ENCODE measurements around the gene ZNF561.
"Not testable (repeated sequence)": the region's sequence is repeated elsewhere in the genome, so short reads cannot be mapped to it uniquely, and the experiment has no call there.

ZNF561 gene

GRCh38 chr19:9621156-9622037 lies at the start of gene ZNF561:
TSS of gene ZNF561 (minus strand) at chr19:9621232. CDS start at chr19:9619456, 1,776 bp downstream.
- no peak for FAIRE-seq

GRCh38 chr19:9668544-9668943 lies 47.5 kb upstream of the ZNF561 start:
- FAIRE-seq = no peak

GRCh38 chr19:9667898-9668297 lies 46.9 kb upstream of the ZNF561 start:
- no peak for FAIRE-seq

GRCh38 chr19:9658769-9659168 lies 37.7 kb upstream of the ZNF561 start:
- no peak for FAIRE-seq

GRCh38 chr19:9653066-9653555 lies 32.1 kb upstream of the ZNF561 start:
- FAIRE-seq = not testable (repeated sequence)

GRCh38 chr19:9651464-9651863 lies 30.4 kb upstream of the ZNF561 start:
- FAIRE-seq = not testable (repeated sequence)

GRCh38 chr19:9650345-9650744 lies 29.3 kb upstream of the ZNF561 start:
- no peak for FAIRE-seq

- no peak for FAIRE-seq
These were observed 24.4 kb upstream of the ZNF561 start for GRCh38 chr19:9645472-9645871.

- no peak for FAIRE-seq
These were observed 23.4 kb upstream of the ZNF561 start for GRCh38 chr19:9644472-9644871.

- FAIRE-seq = no peak
These were observed 20.8 kb upstream of the ZNF561 start for GRCh38 chr19:9641810-9642209.

GRCh38 chr19:9640956-9641355 lies 19.9 kb upstream of the ZNF561 start:
- no peak for FAIRE-seq

GRCh38 chr19:9636018-9636417 lies 15.0 kb upstream of the ZNF561 start:
- no peak for FAIRE-seq

- FAIRE-seq = no peak
These were observed 6.8 kb upstream of the ZNF561 start for GRCh38 chr19:9627856-9628255.

- FAIRE-seq = no peak
These were observed 1.5 kb upstream of the ZNF561 start for GRCh38 chr19:9622531-9622930.

- FAIRE-seq = no peak
These were observed 233 bp downstream of the ZNF561 start for GRCh38 chr19:9620842-9621155.

- FAIRE-seq = no peak
These were observed 5.2 kb downstream of the ZNF561 start for GRCh38 chr19:9615844-9616243.

- no peak for FAIRE-seq
These were observed 10.4 kb downstream of the ZNF561 start for GRCh38 chr19:9610484-9611113.

- no peak for FAIRE-seq
These were observed 12.1 kb downstream of the ZNF561 start for GRCh38 chr19:9608912-9609311.

- FAIRE-seq = no peak
These were observed 24.0 kb downstream of the ZNF561 start for GRCh38 chr19:9597027-9597426.

- no peak for FAIRE-seq
These were observed 34.3 kb downstream of the ZNF561 start for GRCh38 chr19:9586764-9587163.

- FAIRE-seq = no peak
These were observed 36.8 kb downstream of the ZNF561 start, which contains the start of gene ZNF121 for GRCh38 chr19:9584073-9584833. TSS of gene ZNF121 (minus strand) at chr19:9584504. CDS start at chr19:9568097, 16,407 bp downstream.

GRCh38 chr19:9582081-9582725 lies 38.8 kb downstream of the ZNF561 start:
- FAIRE-seq = not testable (repeated sequence)

GRCh38 chr19:9580728-9581127 lies 40.3 kb downstream of the ZNF561 start:
- no peak for FAIRE-seq
